GM12865 (cell line): ENCODE data around the gene DHCR24.

Experiments used
- DNase-seq: peaks from one replicate; pipeline ENCODE4 v3.0.0; 2010; ENCODE audit warnings: low read depth
- H3K4me3 ChIP-seq: 2 replicates; pipeline ENCODE4 v1.5.1; 2011; ENCODE audit warnings: mild to moderate bottlenecking, low read depth, low read length, control low read depth
- TF ChIP-seq, protein P1 (sequence below): IDR thresholded peaks from 2 replicates; pipeline ENCODE4 v1.5.1; 2011; ENCODE audit warnings: low read length, control low read depth, low read depth, inconsistent platforms; ENCODE audit not compliant: insufficient read depth; ENCODE audit errors: missing control alignments

Gene DHCR24

DNA sequence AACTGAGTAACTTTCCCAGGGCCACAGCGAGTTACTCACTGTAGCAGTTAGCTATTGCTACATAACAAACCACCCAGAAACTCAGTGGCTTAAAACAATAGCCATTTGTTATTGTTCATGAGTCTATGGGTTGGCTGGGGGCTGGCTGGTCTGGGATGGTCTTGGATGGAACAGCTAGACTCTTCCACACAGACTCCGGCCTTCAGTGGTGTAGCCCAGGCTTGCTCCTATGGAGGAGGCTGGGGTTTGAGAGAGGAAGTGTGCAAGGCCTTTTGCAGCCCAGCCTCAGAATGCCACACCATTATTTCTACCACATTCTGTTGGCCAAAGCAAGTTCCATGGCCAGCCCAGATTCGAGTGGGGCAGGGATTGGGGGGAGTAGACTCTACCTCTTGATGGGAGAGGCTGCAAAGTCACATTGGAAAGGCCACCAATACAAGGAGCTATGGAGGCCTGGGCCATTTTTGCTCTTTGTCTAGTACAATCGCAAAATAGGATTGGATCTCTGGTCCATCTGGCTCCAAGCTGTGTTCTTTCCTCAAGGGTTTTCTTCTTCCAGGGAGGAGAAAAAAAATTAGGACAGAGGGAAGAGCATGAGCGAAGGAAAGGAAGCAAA, 48.3 kb downstream of the DHCR24 start:
- DNase-seq: no peak
- H3K4me3 ChIP-seq: no peak overlapping the region
- TF ChIP-seq, protein P1, sequence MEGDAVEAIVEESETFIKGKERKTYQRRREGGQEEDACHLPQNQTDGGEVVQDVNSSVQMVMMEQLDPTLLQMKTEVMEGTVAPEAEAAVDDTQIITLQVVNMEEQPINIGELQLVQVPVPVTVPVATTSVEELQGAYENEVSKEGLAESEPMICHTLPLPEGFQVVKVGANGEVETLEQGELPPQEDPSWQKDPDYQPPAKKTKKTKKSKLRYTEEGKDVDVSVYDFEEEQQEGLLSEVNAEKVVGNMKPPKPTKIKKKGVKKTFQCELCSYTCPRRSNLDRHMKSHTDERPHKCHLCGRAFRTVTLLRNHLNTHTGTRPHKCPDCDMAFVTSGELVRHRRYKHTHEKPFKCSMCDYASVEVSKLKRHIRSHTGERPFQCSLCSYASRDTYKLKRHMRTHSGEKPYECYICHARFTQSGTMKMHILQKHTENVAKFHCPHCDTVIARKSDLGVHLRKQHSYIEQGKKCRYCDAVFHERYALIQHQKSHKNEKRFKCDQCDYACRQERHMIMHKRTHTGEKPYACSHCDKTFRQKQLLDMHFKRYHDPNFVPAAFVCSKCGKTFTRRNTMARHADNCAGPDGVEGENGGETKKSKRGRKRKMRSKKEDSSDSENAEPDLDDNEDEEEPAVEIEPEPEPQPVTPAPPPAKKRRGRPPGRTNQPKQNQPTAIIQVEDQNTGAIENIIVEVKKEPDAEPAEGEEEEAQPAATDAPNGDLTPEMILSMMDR: no peak

DNA sequence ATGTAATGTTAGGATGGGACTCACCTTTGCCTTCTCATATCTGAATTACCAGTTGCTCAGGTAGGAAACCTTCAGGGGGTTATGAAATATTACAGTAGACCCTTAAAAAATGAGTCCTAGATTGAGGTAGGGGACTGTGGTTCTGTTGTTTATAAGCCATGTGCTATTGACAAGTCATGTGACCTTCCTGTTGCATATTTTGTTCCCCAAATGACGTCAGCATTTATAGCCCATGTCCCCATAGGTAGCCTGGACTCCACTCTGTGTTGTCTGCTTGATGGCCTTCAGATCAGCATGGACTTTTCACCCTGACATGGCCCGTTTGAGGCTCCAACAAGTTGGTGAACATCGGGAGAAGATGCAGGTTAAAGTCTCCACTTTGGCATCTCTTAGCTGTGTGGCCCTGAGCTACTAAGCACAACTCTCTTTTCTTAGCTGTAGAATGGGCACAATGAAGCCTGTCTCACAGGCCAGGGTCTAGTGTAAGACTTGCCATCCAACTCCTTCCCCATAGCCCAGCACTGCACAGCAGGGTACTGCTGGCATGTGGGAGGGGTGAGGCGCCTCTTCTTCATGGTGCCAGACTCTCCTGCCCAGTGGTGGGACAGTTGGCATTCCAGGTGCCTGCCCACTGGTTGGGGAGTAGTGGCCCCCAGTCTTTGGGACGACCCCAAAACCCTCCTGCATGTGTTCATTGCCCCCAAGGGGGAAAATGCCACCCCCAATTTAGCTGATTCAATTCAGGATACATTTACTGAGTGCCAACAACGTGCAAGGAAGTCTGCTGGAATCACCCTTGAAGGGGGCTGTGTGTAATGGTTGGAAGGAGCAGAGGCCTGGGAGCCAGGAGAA, 49.8 kb downstream of the DHCR24 start:
- no peak for DNase-seq
- TF ChIP-seq, protein P1: no peak
- no peak overlapping the region for H3K4me3 ChIP-seq

- TF ChIP-seq, protein P1: no peak
- H3K4me3 ChIP-seq: no peak overlapping the region
- DNase-seq: no peak
These were observed 50.4 kb downstream of the DHCR24 start for GRCh38 chr1:54836594-54836993.

DNA sequence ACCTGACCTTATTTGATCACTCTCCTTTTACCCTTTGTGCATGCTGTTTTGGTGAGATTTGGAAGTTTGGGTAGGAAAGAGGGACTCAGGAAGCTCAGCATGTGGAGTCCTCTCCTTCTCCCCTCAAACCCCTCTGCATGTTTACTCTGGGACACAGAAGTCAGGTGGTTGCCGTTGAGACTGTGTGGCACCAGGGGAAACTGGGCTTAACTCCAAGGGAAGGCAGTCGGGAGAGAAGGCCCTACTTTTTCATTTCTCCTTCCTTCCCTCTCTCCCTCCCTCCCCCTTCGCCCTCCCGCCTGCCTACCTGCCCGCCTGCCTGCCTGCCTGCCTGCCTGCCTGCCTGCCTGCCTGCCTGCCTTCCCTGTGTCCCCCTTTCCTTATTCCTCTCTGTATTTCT, 51.0 kb downstream of the DHCR24 start:
- DNase-seq: no peak
- H3K4me3 ChIP-seq: no peak overlapping the region
- TF ChIP-seq, protein P1: no peak

- TF ChIP-seq, protein P1: no peak
- no peak for DNase-seq
- H3K4me3 ChIP-seq: no peak overlapping the region
These were observed 51.7 kb downstream of the DHCR24 start for GRCh38 chr1:54835131-54835898.

- TF ChIP-seq, protein P1: no peak
- no peak for DNase-seq
- no peak overlapping the region for H3K4me3 ChIP-seq
These were observed 52.9 kb downstream of the DHCR24 start for GRCh38 chr1:54834007-54834541.
